ENCODE results near the gene PTPRCAP.

DNA sequence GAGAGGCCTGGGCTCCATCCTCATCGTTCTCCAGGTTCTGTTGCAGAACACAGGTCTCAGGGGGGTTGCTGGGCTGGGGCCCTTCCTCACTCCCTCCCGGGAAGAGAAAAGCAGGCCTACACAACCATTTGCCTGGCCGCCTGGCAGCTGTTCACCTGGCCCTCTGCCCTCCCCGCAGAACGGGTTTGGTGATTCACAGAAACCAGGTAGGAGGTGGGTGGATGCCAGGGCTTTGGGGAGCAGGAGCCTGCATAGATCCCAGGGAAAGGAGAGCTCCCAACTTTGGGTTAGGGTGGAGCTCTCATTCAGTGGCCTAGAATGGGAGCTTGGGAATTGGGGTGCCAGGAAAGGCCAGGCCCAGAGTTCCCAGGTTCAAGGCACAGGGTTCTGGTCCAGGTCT is 30.6 kb upstream of the PTPRCAP start:
- TF ChIP-seq, protein P1, sequence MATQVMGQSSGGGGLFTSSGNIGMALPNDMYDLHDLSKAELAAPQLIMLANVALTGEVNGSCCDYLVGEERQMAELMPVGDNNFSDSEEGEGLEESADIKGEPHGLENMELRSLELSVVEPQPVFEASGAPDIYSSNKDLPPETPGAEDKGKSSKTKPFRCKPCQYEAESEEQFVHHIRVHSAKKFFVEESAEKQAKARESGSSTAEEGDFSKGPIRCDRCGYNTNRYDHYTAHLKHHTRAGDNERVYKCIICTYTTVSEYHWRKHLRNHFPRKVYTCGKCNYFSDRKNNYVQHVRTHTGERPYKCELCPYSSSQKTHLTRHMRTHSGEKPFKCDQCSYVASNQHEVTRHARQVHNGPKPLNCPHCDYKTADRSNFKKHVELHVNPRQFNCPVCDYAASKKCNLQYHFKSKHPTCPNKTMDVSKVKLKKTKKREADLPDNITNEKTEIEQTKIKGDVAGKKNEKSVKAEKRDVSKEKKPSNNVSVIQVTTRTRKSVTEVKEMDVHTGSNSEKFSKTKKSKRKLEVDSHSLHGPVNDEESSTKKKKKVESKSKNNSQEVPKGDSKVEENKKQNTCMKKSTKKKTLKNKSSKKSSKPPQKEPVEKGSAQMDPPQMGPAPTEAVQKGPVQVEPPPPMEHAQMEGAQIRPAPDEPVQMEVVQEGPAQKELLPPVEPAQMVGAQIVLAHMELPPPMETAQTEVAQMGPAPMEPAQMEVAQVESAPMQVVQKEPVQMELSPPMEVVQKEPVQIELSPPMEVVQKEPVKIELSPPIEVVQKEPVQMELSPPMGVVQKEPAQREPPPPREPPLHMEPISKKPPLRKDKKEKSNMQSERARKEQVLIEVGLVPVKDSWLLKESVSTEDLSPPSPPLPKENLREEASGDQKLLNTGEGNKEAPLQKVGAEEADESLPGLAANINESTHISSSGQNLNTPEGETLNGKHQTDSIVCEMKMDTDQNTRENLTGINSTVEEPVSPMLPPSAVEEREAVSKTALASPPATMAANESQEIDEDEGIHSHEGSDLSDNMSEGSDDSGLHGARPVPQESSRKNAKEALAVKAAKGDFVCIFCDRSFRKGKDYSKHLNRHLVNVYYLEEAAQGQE (IDR thresholded peaks at IDR 0.05; ENCODE audit: insufficient read depth in 1 of 2, low read depth in 2 of 2, low read length in 2 of 2): no peak
- TF ChIP-seq POLR2AphosphoS5 (IDR thresholded peaks at IDR 0.05; ENCODE audit: low read depth, low read length) (no peak), SIN3A (IDR thresholded peaks at IDR 0.05; ENCODE audit: borderline replicate concordance, insufficient read depth, low read length) (no peak), TAF1 (IDR thresholded peaks at IDR 0.05; ENCODE audit: borderline replicate concordance, insufficient read depth, low read length) (no peak), FOXP2 (optimal IDR thresholded peaks at IDR 0.05; ENCODE audit: borderline replicate concordance, extremely low read depth, extremely low read length, insufficient read depth) (no peak)
